Gastrocnemius medialis (tissue), 4 donors: ENCODE measurements around the gene MRTFA.

ENCODE experiments used
- CTCF ChIP-seq, 5 experiments: fragments of 450-650 bp in 3 of 5; fragments of 200-600 bp in 2 of 5; sonication (generic) in 2 of 5; IDR thresholded peaks in 4 of 5; conservative IDR thresholded peaks in 1 of 5; 1 replicate in 4 of 5; 2 replicates in 1 of 5; pipeline ENCODE4 v1.5.1; 2016 to 2019; ENCODE audit warnings: antibody characterized with exemption in 5 of 5, mild to moderate bottlenecking in 3 of 5, moderate library complexity in 3 of 5
- POLR2A ChIP-seq, 2 donors: fragments of 450-650 bp; IDR thresholded peaks; one replicate each; pipeline ENCODE4 v1.6.1; 2017; ENCODE audit warnings: antibody characterized with exemption in 2 of 2, mild to moderate bottlenecking in 2 of 2, moderate library complexity in 2 of 2

- TF ChIP-seq CTCF (IDR thresholded peaks at IDR 0.05 in 4 of 5, conservative IDR thresholded peaks at IDR 0.05 in 1 of 5) (no peak), POLR2A (IDR thresholded peaks at IDR 0.05) (no peak)
Observed at GRCh38 chr22:40674274-40674673, 37.8 kb upstream of the MRTFA start.
